Measurements from ENCODE around the gene CDC14B. TPM values are rescaled to one million over a fixed set of nuclear protein-coding genes. Genes with fewer than 3 reads are reported as not detected.
"Not testable (repeated sequence)": the region's sequence is repeated elsewhere in the genome, so short reads cannot be mapped to it uniquely, and the experiment has no call there.

CDC14B gene
- total RNA-seq, 4 donors from 2014 or later, result 4.9 to 11.2 (median 8.9) TPM

DNA sequence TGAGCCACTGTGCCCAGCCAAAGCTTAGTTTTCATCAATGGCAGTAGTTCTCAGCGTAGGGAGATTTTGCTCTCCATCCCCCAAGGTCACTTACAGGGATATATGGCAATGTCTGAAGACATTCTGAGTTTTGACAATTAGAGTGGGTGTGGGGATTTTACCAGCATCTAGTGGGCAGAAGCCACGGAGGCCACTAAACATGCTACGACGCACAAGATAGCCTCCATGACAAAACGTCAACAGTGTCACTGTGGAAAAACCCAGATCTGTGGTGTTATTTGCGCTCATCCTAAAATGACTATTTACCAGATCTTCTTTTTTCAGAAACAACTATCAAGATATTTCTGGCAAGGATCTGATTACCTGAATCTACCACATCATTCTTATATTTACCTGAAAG, 68.2 kb downstream of the CDC14B start:
- Histone ChIP-seq H3K4me3 (no peak overlapping the region), H3K4me1 (peaks cover 13% of the 10 kb centered on the region), H3K27me3 (no peaks in the 10 kb centered on the region), H3K36me3 (no peaks in the 10 kb centered on the region), H3K9me3 (no peaks in the 10 kb centered on the region), H3K27ac (no peak overlapping the region)
- TF ChIP-seq POLR2AphosphoS5 (IDR thresholded peaks at IDR 0.05) (no peak), POLR2A (IDR thresholded peaks at IDR 0.05) (no peak), EP300 (IDR thresholded peaks at IDR 0.05) (no peak)
- TF ChIP-seq, protein P1, sequence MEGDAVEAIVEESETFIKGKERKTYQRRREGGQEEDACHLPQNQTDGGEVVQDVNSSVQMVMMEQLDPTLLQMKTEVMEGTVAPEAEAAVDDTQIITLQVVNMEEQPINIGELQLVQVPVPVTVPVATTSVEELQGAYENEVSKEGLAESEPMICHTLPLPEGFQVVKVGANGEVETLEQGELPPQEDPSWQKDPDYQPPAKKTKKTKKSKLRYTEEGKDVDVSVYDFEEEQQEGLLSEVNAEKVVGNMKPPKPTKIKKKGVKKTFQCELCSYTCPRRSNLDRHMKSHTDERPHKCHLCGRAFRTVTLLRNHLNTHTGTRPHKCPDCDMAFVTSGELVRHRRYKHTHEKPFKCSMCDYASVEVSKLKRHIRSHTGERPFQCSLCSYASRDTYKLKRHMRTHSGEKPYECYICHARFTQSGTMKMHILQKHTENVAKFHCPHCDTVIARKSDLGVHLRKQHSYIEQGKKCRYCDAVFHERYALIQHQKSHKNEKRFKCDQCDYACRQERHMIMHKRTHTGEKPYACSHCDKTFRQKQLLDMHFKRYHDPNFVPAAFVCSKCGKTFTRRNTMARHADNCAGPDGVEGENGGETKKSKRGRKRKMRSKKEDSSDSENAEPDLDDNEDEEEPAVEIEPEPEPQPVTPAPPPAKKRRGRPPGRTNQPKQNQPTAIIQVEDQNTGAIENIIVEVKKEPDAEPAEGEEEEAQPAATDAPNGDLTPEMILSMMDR (IDR thresholded peaks at IDR 0.05), result no peak
- 88% methylated on average over 6 of the region's 6 CpGs for WGBS
- DNase-seq (ENCODE audit: low spot score in 2 of 2), result no peak

DNA sequence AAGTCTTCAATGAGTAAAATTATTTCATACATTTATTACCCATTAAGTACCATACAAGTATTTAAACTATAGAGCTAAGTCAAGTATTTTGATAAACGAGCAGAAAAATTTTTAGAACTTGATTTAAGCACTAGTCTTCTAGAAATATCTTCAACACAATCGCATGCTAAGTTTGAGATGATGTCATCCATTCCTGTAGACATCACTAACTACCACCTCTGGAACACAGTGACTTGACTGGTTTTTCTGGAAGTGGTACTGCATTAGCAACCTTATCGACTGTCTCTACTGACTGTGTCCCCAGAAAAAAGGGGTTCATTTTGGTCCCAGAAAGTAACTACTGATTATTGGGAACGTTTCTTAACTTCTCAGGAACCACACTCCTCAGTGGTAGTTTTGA, 69.0 kb downstream of the CDC14B start:
- no peaks in the 10 kb centered on the region for H3K36me3 ChIP-seq
- DNase-seq (ENCODE audit: low spot score in 2 of 2), result no peak
- H3K27ac ChIP-seq, result no peak overlapping the region
- H3K4me3 ChIP-seq, result no peak overlapping the region
- H3K9me3 ChIP-seq, result no peaks in the 10 kb centered on the region
- H3K27me3 ChIP-seq, result no peaks in the 10 kb centered on the region
- peaks cover 10% of the 10 kb centered on the region for H3K4me1 ChIP-seq
- WGBS, result 81% methylated on average over 4 of the region's 4 CpGs
- TF ChIP-seq, protein P1 (IDR thresholded peaks at IDR 0.05), result no peak
- TF ChIP-seq POLR2AphosphoS5 (IDR thresholded peaks at IDR 0.05), result no peak
- no peak for TF ChIP-seq EP300 (IDR thresholded peaks at IDR 0.05)
- TF ChIP-seq POLR2A (IDR thresholded peaks at IDR 0.05), result no peak

DNA sequence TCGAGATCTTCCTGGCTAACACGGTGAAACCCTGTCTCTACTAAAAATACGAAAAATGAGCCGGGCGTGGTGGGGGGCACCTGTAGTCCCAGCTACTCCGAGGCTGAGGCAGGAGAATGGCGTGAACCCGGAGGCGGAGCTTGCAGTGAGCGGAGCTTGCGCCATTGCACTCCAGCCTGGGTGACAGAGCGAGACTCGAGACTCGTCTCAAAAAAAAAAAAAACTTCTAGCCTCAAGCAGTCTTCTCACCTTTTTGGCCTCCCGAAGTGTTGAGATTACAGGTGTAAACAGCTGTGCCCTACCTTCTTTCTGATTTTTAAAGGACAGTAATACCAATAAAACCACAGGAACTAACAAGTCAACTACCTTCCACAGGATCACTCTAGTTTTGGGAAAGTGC, 76.5 kb downstream of the CDC14B start:
- not testable (repeated sequence) for DNase-seq (ENCODE audit: low spot score in 2 of 2); H3K9me3 ChIP-seq; H3K27me3 ChIP-seq; H3K27ac ChIP-seq; H3K4me3 ChIP-seq; H3K4me1 ChIP-seq
- peaks cover 20% of the 10 kb centered on the region for H3K36me3 ChIP-seq
- 95% methylated on average over 15 of the region's 15 CpGs for WGBS

DNA sequence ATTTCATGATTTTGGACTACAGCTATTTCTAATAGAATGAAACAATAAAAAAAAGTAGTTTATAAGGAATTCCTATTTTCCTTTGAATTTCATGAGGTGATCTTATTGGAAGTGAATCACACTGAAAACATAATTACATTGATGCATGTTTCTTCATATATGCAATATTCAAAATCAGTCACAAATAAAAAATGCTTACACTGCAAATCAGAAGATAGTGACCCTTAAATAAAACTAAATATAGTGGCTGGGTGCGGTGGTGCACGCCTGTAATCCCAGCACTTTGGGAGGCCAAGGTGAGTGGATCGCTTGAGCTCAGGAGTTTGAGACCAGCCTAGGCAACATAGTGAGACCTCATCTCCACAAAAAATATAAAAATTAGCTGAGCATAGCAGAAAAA, 79.5 kb downstream of the CDC14B start:
- DNase-seq (ENCODE audit: low spot score in 2 of 2), result no peak
- H3K27me3 ChIP-seq, result no peaks in the 10 kb centered on the region
- H3K36me3 ChIP-seq, result peaks cover 29% of the 10 kb centered on the region
- no peaks in the 10 kb centered on the region for H3K9me3 ChIP-seq
- H3K27ac ChIP-seq, result no peak overlapping the region
- H3K4me3 ChIP-seq, result no peak overlapping the region
- 98% methylated on average over 3 of the region's 3 CpGs for WGBS
- no peaks in the 10 kb centered on the region for H3K4me1 ChIP-seq
- TF ChIP-seq, protein P1 (IDR thresholded peaks at IDR 0.05), result no peak
- TF ChIP-seq POLR2A (IDR thresholded peaks at IDR 0.05) (no peak), EP300 (IDR thresholded peaks at IDR 0.05) (no peak), POLR2AphosphoS5 (IDR thresholded peaks at IDR 0.05) (no peak)

DNA sequence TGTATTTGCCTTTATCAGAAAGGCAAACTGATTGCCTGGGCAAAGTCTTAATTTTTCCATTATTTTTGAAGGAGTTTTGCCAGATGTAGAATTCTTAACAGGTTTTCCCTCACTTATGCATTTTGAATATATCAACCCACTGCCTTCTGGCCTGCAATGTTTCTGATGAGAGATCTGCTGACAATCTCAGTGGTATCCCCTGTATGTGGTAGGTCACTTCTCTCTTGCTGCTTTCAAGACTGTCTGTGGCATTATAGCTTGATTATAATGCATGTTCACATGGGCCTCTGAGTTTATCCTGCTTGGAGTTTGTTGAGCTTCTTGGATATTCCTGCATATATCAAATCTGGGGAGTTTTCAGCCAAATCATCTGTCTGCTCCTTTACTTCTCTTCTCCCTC, 87.5 kb downstream of the CDC14B start:
- TF ChIP-seq POLR2AphosphoS5 (IDR thresholded peaks at IDR 0.05) (no peak), EP300 (IDR thresholded peaks at IDR 0.05) (no peak), POLR2A (IDR thresholded peaks at IDR 0.05) (no peak)
- TF ChIP-seq, protein P1 (IDR thresholded peaks at IDR 0.05), result no peak
- Histone ChIP-seq H3K4me3 (no peak overlapping the region), H3K9me3 (no peaks in the 10 kb centered on the region), H3K27me3 (no peaks in the 10 kb centered on the region), H3K36me3 (peaks cover 8% of the 10 kb centered on the region), H3K27ac (no peak overlapping the region), H3K4me1 (no peaks in the 10 kb centered on the region)
- no peak for DNase-seq (ENCODE audit: low spot score in 2 of 2)

DNA sequence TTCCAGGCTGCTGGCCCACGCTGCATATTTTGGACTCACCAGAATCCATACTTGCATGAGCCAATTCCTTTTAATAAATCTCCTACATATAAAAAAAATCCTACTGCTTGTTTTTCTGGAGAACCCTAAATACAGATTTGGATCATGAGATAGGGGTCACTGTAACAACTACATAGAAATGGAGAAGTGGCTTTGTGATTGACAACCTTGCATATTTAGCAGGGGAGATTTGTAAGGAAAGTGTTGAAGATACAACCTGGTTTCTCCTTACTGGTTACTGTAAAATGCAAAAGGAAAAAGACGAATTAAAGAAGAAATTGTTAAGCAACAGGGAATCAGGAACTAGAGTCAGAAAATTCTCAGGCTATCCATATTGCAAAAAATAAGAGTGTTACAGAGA, 94.9 kb downstream of the CDC14B start:
- no peak overlapping the region for H3K4me3 ChIP-seq
- whole genome bisulfite sequencing, result 83% methylated on average over 2 of the region's 2 CpGs
- TF ChIP-seq POLR2A (IDR thresholded peaks at IDR 0.05), result no peak
- TF ChIP-seq POLR2AphosphoS5 (IDR thresholded peaks at IDR 0.05), result no peak
- TF ChIP-seq, protein P1 (IDR thresholded peaks at IDR 0.05), result no peak
- TF ChIP-seq EP300 (IDR thresholded peaks at IDR 0.05), result no peak
- H3K36me3 ChIP-seq, result peaks cover 6% of the 10 kb centered on the region
- H3K27ac ChIP-seq, result no peak overlapping the region
- no peaks in the 10 kb centered on the region for H3K9me3 ChIP-seq
- DNase-seq (ENCODE audit: low spot score in 2 of 2), result no peak
- H3K27me3 ChIP-seq, result no peaks in the 10 kb centered on the region
- H3K4me1 ChIP-seq, result no peaks in the 10 kb centered on the region
